ENCODE data around the gene MKNK2. TPM values are rescaled to one million over a fixed set of nuclear protein-coding genes. Genes with fewer than 3 reads are reported as not detected.

MKNK2 gene
- total RNA-seq, 1 experiment from 2014 or later, result 240 TPM

DNA sequence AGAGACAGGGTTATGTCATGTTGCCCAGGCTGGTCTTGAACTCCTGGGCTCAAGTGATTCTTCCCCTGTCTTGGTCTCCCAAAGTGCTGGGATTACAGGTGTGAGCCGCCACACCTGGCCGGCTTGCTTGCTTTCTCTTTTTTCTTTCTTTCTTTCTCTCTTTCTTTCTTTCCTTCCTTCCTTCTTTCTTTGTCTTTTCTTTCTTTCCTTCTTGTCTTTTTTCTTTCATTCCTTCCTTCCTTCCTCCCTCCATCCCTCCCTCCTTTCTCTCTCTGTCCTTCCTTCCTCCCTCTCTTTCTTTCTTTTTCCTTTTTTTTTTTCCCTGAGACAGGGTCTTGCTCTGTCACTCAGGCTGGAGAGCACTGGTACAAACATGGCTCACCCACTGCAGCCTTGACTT, 28.8 kb downstream of the MKNK2 start:
- Histone ChIP-seq H3K4me1 (ENCODE audit: control insufficient read depth, insufficient read depth, low read length) (no peaks in the 10 kb centered on the region), H3K9me3 (ENCODE audit: control insufficient read depth, insufficient read depth, low read depth, low read length) (no peaks in the 10 kb centered on the region), H3K36me3 (ENCODE audit: control insufficient read depth, insufficient read depth, low read length) (no peaks in the 10 kb centered on the region), H3K27me3 (ENCODE audit: control insufficient read depth, insufficient read depth, low read length) (no peaks in the 10 kb centered on the region), H3K4me3 (ENCODE audit: low read depth in 2 of 2, low read length in 2 of 2) (no peak overlapping the region), H3K27ac (ENCODE audit: low read length) (no peak overlapping the region)
- no peak for DNase-seq (ENCODE audit: low read depth, low spot score)
- TF ChIP-seq TCF7L2 (IDR thresholded peaks at IDR 0.05; ENCODE audit: low read depth, low read length), result no peak
- TF ChIP-seq, protein P1, sequence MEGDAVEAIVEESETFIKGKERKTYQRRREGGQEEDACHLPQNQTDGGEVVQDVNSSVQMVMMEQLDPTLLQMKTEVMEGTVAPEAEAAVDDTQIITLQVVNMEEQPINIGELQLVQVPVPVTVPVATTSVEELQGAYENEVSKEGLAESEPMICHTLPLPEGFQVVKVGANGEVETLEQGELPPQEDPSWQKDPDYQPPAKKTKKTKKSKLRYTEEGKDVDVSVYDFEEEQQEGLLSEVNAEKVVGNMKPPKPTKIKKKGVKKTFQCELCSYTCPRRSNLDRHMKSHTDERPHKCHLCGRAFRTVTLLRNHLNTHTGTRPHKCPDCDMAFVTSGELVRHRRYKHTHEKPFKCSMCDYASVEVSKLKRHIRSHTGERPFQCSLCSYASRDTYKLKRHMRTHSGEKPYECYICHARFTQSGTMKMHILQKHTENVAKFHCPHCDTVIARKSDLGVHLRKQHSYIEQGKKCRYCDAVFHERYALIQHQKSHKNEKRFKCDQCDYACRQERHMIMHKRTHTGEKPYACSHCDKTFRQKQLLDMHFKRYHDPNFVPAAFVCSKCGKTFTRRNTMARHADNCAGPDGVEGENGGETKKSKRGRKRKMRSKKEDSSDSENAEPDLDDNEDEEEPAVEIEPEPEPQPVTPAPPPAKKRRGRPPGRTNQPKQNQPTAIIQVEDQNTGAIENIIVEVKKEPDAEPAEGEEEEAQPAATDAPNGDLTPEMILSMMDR (IDR thresholded peaks at IDR 0.05), result no peak
- no peak for TF ChIP-seq SIN3A (IDR thresholded peaks at IDR 0.05; ENCODE audit: borderline replicate concordance, insufficient read depth, low read depth, low read length)
- TF ChIP-seq, protein P2, sequence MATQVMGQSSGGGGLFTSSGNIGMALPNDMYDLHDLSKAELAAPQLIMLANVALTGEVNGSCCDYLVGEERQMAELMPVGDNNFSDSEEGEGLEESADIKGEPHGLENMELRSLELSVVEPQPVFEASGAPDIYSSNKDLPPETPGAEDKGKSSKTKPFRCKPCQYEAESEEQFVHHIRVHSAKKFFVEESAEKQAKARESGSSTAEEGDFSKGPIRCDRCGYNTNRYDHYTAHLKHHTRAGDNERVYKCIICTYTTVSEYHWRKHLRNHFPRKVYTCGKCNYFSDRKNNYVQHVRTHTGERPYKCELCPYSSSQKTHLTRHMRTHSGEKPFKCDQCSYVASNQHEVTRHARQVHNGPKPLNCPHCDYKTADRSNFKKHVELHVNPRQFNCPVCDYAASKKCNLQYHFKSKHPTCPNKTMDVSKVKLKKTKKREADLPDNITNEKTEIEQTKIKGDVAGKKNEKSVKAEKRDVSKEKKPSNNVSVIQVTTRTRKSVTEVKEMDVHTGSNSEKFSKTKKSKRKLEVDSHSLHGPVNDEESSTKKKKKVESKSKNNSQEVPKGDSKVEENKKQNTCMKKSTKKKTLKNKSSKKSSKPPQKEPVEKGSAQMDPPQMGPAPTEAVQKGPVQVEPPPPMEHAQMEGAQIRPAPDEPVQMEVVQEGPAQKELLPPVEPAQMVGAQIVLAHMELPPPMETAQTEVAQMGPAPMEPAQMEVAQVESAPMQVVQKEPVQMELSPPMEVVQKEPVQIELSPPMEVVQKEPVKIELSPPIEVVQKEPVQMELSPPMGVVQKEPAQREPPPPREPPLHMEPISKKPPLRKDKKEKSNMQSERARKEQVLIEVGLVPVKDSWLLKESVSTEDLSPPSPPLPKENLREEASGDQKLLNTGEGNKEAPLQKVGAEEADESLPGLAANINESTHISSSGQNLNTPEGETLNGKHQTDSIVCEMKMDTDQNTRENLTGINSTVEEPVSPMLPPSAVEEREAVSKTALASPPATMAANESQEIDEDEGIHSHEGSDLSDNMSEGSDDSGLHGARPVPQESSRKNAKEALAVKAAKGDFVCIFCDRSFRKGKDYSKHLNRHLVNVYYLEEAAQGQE (IDR thresholded peaks at IDR 0.05; ENCODE audit: insufficient read depth in 1 of 2, low read depth in 2 of 2, low read length in 1 of 2), result no peak
- no peak for TF ChIP-seq POLR2AphosphoS5 (IDR thresholded peaks at IDR 0.05; ENCODE audit: low read depth, low read length)
- no peak for ATAC-seq
- intact Hi-C loops (cut with micrococcal nuclease; ENCODE audit: unreplicated experiment), result loop anchor here (5.0 kb wide), 1 partner anchor 45 kb away; no protein-coding TSS in a partner anchor
- ChIA-PET POLR2A (no interaction called here), CTCF (no interaction called here)
- no TSS peak for BruUV-seq (replicated peaks)
- in situ Hi-C loops (cut with HindIII; ENCODE audit: low pct_unique_long_range_greater_than_20kb, low sequenced_read_pairs), result no loop called here

DNA sequence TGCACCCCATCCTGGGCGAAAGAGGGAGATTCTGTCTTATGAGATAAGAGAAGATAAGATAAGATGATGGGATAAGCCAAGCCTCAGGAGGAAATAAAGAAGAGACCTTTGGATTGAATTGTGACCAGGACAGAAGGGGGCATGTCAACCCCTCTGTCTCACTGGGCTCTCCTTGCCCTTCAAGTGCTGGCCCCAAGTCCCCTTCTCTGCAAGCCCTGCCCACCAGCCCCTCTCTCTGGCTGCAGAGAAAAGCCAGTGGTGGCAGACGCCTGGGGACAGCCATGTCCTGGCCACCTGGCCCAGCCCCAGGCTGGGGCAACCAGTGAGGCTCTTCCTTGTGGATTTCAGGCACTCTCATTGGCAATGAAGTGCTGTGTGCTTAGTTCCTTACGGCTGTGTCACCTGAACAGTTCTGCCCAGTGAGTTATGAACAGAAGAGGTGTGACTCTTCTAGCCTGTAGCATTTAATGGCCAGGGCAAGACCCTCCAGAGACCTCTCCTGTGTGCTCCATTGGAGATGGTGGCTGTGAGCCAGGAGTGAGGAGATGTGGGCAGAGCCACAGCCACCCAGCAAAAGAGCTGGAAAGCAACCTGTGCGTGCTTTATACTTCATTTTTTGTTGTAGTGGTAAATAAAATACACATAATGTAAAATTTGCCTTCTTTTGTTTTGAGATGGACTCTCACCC, 29.4 kb downstream of the MKNK2 start:
- H3K9me3 ChIP-seq (ENCODE audit: control insufficient read depth, insufficient read depth, low read depth, low read length), result no peaks in the 10 kb centered on the region
- BruUV-seq (replicated peaks), result no TSS peak
- ChIA-PET POLR2A (no interaction called here), CTCF (no interaction called here)
- H3K27me3 ChIP-seq (ENCODE audit: control insufficient read depth, insufficient read depth, low read length), result no peaks in the 10 kb centered on the region
- no peaks in the 10 kb centered on the region for H3K36me3 ChIP-seq (ENCODE audit: control insufficient read depth, insufficient read depth, low read length)
- in situ Hi-C loops (cut with HindIII; ENCODE audit: low pct_unique_long_range_greater_than_20kb, low sequenced_read_pairs) (no loop called here), intact Hi-C loops (cut with micrococcal nuclease; ENCODE audit: unreplicated experiment) (loop anchor here (5.0 kb wide), 1 partner anchor 46 kb away; no protein-coding TSS in a partner anchor)
- H3K4me1 ChIP-seq (ENCODE audit: control insufficient read depth, insufficient read depth, low read length), result no peaks in the 10 kb centered on the region
- TF ChIP-seq SIN3A (IDR thresholded peaks at IDR 0.05; ENCODE audit: borderline replicate concordance, insufficient read depth, low read depth, low read length) (no peak), TCF7L2 (IDR thresholded peaks at IDR 0.05; ENCODE audit: low read depth, low read length) (no peak), POLR2AphosphoS5 (IDR thresholded peaks at IDR 0.05; ENCODE audit: low read depth, low read length) (no peak)
- TF ChIP-seq, protein P2 (IDR thresholded peaks at IDR 0.05; ENCODE audit: insufficient read depth in 1 of 2, low read depth in 2 of 2, low read length in 1 of 2), result no peak
- TF ChIP-seq, protein P1 (IDR thresholded peaks at IDR 0.05), result no peak
- no peak for ATAC-seq
- DNase-seq (ENCODE audit: low read depth, low spot score), result no peak
- H3K4me3 ChIP-seq (ENCODE audit: low read depth in 2 of 2, low read length in 2 of 2), result no peak overlapping the region
- H3K27ac ChIP-seq (ENCODE audit: low read length), result no peak overlapping the region

Measured in Panc1 (cell line).